Hepatocyte (in vitro differentiated cells): Measurements from ENCODE around the gene CD93. TPM values are rescaled to one million over a fixed set of nuclear protein-coding genes. Genes with fewer than 3 reads are reported as not detected.

Source experiments
- DNase-seq: peaks from one replicate; pipeline ENCODE4 v3.0.0-alpha.2; 2016; ENCODE audit warnings: low spot score
- H2AFZ ChIP-seq: fragments of 200-600 bp; sonication (generic); 2 replicates; pipeline ENCODE4 v1.6.0; 2016; ENCODE audit warnings: antibody characterized with exemption, mild to moderate bottlenecking
- H3K27ac ChIP-seq: fragments of 200-600 bp; sonication (generic); 2 replicates; pipeline ENCODE4 v1.5.1; 2016; ENCODE audit warnings: mild to moderate bottlenecking
- H3K27me3 ChIP-seq: fragments of 200-600 bp; sonication (generic); 2 replicates; pipeline ENCODE4 v1.6.1; 2016
- H3K36me3 ChIP-seq: fragments of 200-600 bp; sonication (generic); replicated peaks from 2 replicates; pipeline ENCODE4 v1.5.1; 2016; ENCODE audit warnings: low read depth; ENCODE audit not compliant: insufficient read depth
- H3K4me1 ChIP-seq: fragments of 200-600 bp; sonication (generic); 2 replicates; pipeline ENCODE4 v1.5.1; 2016; ENCODE audit warnings: mild to moderate bottlenecking, moderate library complexity; ENCODE audit not compliant: insufficient read depth
- H3K4me2 ChIP-seq: fragments of 200-600 bp; sonication (generic); 2 replicates; pipeline ENCODE4 v1.6.0; 2016
- H3K4me3 ChIP-seq: fragments of 200-600 bp; sonication (generic); 2 replicates; pipeline ENCODE4 v1.5.1; 2016; ENCODE audit warnings: mild to moderate bottlenecking
- H3K79me2 ChIP-seq: fragments of 200-600 bp; sonication (generic); 2 replicates; pipeline ENCODE4 v1.6.0; 2017; ENCODE audit warnings: mild to moderate bottlenecking
- H3K9me2 ChIP-seq: fragments of 200-600 bp; sonication (generic); replicated peaks from 2 replicates; pipeline ENCODE4 v1.6.0; 2017; ENCODE audit warnings: mild to moderate bottlenecking; ENCODE audit not compliant: insufficient read depth
- H3K9me3 ChIP-seq: fragments of 200-600 bp; sonication (generic); 2 replicates; pipeline ENCODE4 v1.5.1; 2016; ENCODE audit warnings: low read depth, mild to moderate bottlenecking
- H4K20me1 ChIP-seq: fragments of 200-600 bp; sonication (generic); 2 replicates; pipeline ENCODE4 v1.6.0; 2016; ENCODE audit warnings: mild to moderate bottlenecking; ENCODE audit not compliant: insufficient read depth, poor library complexity, severe bottlenecking
- EZH2 ChIP-seq: fragments of 200-600 bp; sonication (generic); IDR thresholded peaks from 2 replicates; pipeline ENCODE4 v1.6.1; 2016; ENCODE audit warnings: antibody characterized with exemption, mild to moderate bottlenecking, borderline replicate concordance
- EZH2phosphoT487 ChIP-seq: fragments of 200-600 bp; sonication (generic); IDR thresholded peaks from one replicate; pipeline ENCODE4 v1.6.1; 2018; ENCODE audit warnings: antibody characterized with exemption, mild to moderate bottlenecking, low read depth, moderate library complexity; ENCODE audit not compliant: unreplicated experiment, severe bottlenecking
- WGBS: methylation state at CpG from one replicate; pipeline ENCODE4 v1.1.6; 2016; ENCODE audit warnings: low lambda C conversion rate; ENCODE audit errors: missing lambda C conversion rate; 5-methylcytosine and 5-hydroxymethylcytosine counted together
- polyA plus RNA-seq: library from polyadenylated mRNA; unstranded; fragments of >200 nt; fragmentation: Nextera tagmentation; extraction: Ambion mirVana; gene quantifications from 2 replicates; pipeline ENCODE4 v1.2.1, GENCODE V29; 2016
- total RNA-seq: library from RNA; depleted of rRNA; stranded (reverse); fragments of >200 nt; gene quantifications from 2 replicates; pipeline ENCODE4 v1.2.3, GENCODE V29; 2014
- TF ChIP-seq, protein P1 (sequence below): fragments of 200-600 bp; sonication (generic); IDR thresholded peaks from 2 replicates; pipeline ENCODE4 v1.5.1; 2016; ENCODE audit warnings: antibody characterized with exemption, mild to moderate bottlenecking; ENCODE audit not compliant: poor library complexity

The CD93 gene
- total and polyA plus RNA-seq, 2 experiments from 2014 or later = 0.07 to 2.1 TPM

DNA sequence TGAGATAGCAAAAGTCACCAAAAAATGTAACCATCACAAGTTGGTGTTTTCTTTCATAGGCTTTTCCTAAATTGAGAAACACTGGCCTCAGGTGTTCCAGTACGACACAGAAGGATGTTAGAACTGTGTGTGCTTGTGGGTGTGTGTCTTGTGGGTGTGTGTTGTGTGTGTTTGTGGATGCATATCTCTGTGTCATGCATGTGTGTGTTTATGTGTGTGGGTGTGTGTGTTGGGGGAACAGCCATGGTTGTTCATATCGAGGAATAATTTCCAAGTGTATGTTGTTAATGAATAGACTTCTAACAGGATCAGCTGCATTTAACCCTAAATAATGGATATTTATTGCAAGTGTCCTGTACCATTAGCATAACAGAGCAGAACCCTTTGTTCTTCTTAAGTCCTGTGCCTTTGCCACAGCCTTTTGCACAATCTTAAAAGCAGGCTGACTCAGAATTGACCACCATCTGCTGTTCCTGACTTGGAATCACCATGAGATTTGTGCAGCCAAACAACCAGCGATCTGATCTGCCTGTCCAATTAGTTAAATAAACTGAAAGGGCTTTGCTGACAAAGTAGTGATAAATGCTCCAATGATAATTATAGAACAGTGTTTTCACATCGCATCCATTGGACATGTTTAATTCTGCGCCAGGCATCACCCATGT, 7.6 kb downstream of the CD93 start:
- H3K79me2 ChIP-seq = no peaks in the 10 kb centered on the region
- no peak overlapping the region for H3K27ac ChIP-seq
- no peak overlapping the region for H3K4me2 ChIP-seq
- H4K20me1 ChIP-seq = no peaks in the 10 kb centered on the region
- TF ChIP-seq, protein P1, sequence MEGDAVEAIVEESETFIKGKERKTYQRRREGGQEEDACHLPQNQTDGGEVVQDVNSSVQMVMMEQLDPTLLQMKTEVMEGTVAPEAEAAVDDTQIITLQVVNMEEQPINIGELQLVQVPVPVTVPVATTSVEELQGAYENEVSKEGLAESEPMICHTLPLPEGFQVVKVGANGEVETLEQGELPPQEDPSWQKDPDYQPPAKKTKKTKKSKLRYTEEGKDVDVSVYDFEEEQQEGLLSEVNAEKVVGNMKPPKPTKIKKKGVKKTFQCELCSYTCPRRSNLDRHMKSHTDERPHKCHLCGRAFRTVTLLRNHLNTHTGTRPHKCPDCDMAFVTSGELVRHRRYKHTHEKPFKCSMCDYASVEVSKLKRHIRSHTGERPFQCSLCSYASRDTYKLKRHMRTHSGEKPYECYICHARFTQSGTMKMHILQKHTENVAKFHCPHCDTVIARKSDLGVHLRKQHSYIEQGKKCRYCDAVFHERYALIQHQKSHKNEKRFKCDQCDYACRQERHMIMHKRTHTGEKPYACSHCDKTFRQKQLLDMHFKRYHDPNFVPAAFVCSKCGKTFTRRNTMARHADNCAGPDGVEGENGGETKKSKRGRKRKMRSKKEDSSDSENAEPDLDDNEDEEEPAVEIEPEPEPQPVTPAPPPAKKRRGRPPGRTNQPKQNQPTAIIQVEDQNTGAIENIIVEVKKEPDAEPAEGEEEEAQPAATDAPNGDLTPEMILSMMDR = no peak
- TF ChIP-seq EZH2phosphoT487 (no peak), EZH2 (no peak)
- H3K9me3 ChIP-seq = no peaks in the 10 kb centered on the region
- H3K36me3 ChIP-seq = no peaks in the 10 kb centered on the region
- H3K4me3 ChIP-seq = no peak overlapping the region
- WGBS = 77% methylated on average over 5 of the region's 5 CpGs
- no peaks in the 10 kb centered on the region for H3K9me2 ChIP-seq
- no peak overlapping the region for H2AFZ ChIP-seq
- DNase-seq = no peak
- no peaks in the 10 kb centered on the region for H3K4me1 ChIP-seq
- no peaks in the 10 kb centered on the region for H3K27me3 ChIP-seq

DNA sequence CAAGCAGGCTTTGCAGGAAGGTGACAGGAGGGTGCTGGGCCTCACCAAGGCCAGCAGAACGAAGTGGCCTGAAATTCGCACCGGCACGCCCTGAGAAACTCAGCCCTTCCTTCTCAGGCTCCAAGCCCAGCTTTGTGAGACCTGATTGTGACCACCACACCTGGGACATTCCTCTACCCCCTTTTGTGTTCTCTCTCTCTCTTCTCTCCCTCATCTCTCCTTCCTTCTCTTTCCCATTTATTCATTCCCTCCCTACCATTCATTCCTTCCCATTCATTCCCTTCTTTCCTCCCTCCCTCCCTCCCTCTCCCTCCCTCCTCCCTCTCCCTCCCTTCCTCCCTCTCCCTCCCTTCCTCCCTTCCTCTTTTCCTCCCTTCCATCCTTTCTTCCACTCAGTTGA, 8.8 kb downstream of the CD93 start:
- no peak for DNase-seq
- no peak overlapping the region for H3K4me3 ChIP-seq
- no peaks in the 10 kb centered on the region for H4K20me1 ChIP-seq
- H3K79me2 ChIP-seq = no peaks in the 10 kb centered on the region
- H2AFZ ChIP-seq = no peak overlapping the region
- H3K9me3 ChIP-seq = no peaks in the 10 kb centered on the region
- H3K4me2 ChIP-seq = no peak overlapping the region
- no peaks in the 10 kb centered on the region for H3K27me3 ChIP-seq
- WGBS = 98% methylated on average over 4 of the region's 4 CpGs
- H3K9me2 ChIP-seq = no peaks in the 10 kb centered on the region
- no peaks in the 10 kb centered on the region for H3K36me3 ChIP-seq
- TF ChIP-seq, protein P1 = no peak
- no peak for TF ChIP-seq EZH2
- TF ChIP-seq EZH2phosphoT487 = no peak
- H3K4me1 ChIP-seq = no peaks in the 10 kb centered on the region
- H3K27ac ChIP-seq = no peak overlapping the region

DNA sequence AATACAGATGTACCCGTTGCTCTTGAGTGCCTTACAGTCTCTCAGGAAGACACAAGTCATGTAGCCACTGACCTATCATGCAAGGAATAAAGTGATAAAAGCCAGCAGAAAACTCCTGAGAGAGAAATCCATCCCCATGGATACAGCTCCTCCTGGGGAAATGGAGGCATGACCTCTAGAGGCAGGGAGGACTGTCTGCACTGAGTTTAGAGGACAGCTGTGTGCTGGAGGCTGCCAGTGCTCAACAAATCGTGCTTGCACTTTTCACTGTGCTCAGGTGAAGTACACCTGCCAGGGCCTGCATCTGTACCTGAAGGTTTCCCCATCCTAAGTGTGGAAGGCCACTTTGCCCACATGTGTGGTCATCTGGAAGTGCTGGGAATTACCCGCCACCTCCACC, 12.1 kb downstream of the CD93 start:
- no peaks in the 10 kb centered on the region for H3K4me1 ChIP-seq
- no peak for TF ChIP-seq EZH2phosphoT487
- TF ChIP-seq, protein P1 = no peak
- no peak for TF ChIP-seq EZH2
- no peak for DNase-seq
- no peaks in the 10 kb centered on the region for H4K20me1 ChIP-seq
- H3K9me3 ChIP-seq = no peaks in the 10 kb centered on the region
- H3K27ac ChIP-seq = no peak overlapping the region
- WGBS = 89% methylated on average over 3 of the region's 3 CpGs
- no peaks in the 10 kb centered on the region for H3K9me2 ChIP-seq
- H3K4me2 ChIP-seq = no peak overlapping the region
- no peaks in the 10 kb centered on the region for H3K27me3 ChIP-seq
- H3K4me3 ChIP-seq = no peak overlapping the region
- H3K36me3 ChIP-seq = no peaks in the 10 kb centered on the region
- no peaks in the 10 kb centered on the region for H3K79me2 ChIP-seq
- H2AFZ ChIP-seq = no peak overlapping the region
